GM19438 (cell line): Measurements from ENCODE around the gene IRF4.

Source experiments
- ATAC-seq: cut with Tn5 transposase; IDR thresholded peaks from one replicate; pipeline ENCODE4 v1.9.1; 2021; ENCODE audit warnings: low read depth; ENCODE audit not compliant: unreplicated experiment

Gene IRF4

DNA sequence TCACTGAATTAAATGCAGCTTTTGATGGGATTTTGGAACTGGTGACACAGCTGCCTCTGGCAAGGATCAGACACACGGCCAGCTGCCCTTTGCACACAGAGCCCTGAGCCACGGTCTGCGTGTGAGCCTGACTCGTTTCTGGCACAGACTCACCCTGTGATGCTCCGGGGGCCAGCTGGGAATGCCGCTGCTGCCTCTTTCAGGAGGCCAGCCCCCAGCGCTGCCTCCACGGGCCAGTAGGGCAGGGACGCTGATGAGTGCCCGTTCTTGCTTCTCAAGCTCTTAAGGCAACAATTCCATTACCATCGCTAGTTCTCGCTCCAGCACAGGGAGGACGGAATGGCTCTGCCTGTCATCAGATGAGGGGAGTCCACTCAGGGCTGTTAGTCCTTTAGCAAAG is 61.6 kb downstream of the IRF4 start:
- ATAC-seq, result no peak

DNA sequence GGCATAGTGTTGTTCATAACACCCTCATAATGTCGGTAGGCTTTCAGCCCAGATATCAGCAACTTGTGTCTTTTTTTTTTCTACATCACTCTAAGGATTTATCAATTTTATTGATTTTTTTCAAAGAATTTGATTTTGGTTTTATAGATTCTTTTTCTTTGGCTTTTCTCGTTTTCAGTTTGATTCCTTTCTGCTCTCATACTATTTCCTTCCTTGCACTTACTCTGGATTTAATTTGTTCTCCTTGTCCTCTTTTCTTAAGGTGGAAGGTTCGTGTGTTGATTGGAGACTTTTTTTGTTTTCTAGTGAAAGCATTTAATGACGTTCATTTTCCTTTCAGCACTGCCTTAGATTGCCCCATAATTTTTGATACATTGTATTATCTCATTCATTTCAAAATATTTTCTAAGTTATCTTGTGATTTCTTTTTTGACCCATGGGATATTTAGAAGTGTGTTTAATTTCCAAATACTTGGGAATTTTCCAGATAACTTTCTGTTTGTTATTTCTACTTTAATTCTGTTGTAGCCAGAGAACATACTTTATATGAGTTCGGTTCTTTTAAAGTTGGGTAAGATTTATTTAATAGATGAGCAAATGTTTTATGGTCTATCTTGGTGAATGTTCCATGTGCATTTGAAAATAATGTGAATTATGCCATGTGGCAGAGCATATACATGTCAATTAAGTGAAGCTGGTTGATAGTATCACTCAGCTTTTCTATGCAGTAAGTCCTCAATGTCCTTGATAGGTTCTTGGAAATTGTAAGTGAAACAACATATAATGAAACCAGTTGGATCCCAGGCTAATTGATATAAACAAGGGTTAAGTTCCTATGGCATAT is 62.8 kb downstream of the IRF4 start:
- ATAC-seq, result no peak

DNA sequence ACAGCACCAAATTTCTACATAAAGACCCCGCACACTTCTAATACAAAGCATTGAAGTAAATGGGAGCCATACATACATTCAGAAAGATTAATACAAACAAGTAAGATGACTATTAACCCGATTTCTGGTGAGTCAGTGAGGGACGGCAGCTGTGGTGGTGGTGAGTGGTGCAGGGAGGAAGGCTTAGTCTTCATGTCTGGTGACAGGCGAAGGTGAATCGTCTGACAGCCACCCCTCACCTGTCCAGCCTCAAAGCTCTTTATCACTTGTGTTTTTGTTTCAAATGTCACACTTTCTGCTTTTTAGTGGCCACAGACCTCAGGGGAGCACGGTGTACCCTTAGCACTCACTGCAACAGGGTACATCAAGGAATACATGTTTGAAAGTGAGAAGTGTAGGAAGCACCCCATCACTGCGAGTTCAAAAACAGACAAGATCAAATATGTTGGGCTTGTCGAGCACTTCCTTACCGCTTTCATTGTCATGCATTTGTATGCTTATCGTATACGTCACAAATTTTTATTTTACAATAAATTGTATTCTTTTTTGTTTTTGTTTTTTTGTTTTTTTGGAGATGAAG is 63.5 kb downstream of the IRF4 start:
- ATAC-seq, result no peak

DNA sequence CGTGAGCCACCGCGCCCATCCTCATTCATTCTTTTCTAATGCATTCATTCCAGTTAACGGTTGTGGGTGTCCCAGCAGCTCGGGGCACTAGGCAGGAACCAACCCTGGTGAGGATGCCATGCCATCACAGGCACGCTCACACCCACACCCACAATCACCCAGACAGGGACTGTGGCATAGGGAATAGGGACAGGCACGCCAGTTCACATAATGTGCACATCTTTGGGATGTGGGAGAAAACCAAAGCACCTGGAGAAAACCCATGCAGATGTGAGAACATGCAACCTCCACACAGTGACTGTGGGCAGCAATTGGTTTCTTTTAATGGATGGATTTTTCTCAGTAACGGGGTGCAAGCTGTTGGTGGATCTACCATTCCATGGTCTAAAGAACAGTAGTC is 64.3 kb downstream of the IRF4 start:
- ATAC-seq, result no peak

DNA sequence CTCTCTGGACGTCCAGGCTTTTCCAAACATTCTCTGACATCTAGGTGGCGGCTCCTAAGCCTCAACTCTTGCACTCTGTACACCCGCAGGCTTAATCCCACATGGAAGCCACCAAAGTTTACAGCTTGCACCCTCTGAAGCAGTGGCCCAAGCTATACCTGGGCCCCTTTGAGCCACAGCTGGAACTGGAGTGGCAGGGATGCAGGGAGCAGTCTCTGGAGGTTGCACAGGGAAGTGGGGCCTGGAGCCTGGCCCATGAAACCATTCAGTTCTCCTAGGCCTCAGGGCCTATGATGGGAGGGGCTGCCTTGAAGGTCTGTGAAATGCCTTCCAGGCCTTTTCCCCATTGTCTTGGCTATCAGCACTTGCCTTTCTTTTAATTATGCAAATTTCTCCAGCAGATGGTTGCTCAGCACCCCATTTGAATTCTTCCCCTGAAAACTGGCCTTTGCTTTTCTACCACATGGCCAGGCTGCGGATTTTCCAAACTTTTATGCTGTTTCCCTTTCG is 64.9 kb downstream of the IRF4 start:
- no peak for ATAC-seq

DNA sequence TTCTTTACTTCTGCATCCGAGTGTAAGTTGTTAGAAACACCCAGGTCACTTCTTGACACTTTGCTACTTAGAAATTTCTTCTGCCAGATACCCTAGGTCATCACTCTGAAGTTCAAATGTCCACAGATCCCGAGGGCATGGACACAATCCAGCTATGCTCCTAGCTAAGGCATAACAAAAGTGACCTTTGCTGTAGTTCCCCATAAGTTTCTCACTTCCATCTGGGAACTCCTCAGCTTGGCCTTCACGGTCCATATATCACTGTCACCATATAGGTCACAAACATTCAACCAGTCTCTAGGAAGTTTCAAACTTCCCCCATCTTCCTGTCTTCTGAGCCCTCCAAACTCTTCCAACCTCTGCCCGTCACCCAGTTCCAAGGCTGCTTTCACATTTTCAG is 65.3 kb downstream of the IRF4 start:
- ATAC-seq, result no peak
